Measurements from ENCODE around the gene ATP8B4. TPM values are rescaled to one million over a fixed set of nuclear protein-coding genes. Genes with fewer than 3 reads are reported as not detected.

The ATP8B4 gene
- total RNA-seq, 1 donor from 2014 or later: 1.1 TPM

DNA sequence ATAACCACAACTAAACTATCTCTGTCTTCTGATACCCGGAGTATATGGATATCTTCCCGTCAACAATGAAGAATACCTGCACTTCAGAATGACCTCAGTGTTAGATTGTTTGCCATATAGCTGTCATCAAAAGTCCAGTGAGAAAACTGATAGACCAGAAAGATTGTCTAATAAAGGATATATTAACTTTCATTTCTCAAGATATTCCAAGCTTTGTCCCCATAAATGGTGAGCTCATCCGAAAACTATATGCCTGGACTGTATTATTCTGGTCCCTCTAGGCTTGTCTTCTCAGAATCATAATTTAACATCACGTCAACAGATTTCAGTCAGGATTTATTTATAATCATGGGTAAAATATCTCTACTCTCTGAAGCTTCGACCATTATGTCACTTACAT lies 100.5 kb downstream of the ATP8B4 start:
- FAIRE-seq: no peak
- no peak for TF ChIP-seq CTCF (IDR thresholded peaks at IDR 0.05; ENCODE audit: insufficient read depth, low read length, severe bottlenecking)
- H3K36me3 ChIP-seq (ENCODE audit: control insufficient read depth, insufficient read depth, low read length): no peaks in the 10 kb centered on the region
- no peak for DNase-seq (ENCODE audit: low read depth)
- H3K4me3 ChIP-seq (ENCODE audit: low read depth, low read length): no peak overlapping the region
- H3K27me3 ChIP-seq (ENCODE audit: control insufficient read depth, insufficient read depth, low read length): no peaks in the 10 kb centered on the region

DNA sequence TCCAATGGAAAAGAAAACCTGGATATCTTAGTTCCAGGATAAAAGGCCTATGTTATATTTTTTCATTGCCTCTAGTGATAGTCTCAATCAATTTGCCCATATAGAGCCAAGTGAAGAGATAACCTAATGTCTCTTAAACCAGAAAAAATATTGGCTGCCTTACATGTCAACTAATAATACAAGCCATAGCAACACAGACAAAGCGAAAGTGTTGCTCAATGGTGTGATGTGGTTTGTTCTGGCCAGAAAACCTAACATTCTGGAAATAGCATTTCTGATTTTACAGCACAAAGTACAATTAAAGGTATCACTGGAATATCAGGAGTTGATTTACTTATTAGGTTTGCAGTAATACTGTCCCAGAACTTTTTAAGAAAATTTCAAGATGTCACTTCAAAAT lies 101.5 kb downstream of the ATP8B4 start:
- Histone ChIP-seq H3K4me3 (ENCODE audit: low read depth, low read length) (no peak overlapping the region), H3K36me3 (ENCODE audit: control insufficient read depth, insufficient read depth, low read length) (no peaks in the 10 kb centered on the region), H3K27me3 (ENCODE audit: control insufficient read depth, insufficient read depth, low read length) (no peaks in the 10 kb centered on the region)
- DNase-seq (ENCODE audit: low read depth) (no peak), FAIRE-seq (no peak)
- no peak for TF ChIP-seq CTCF (IDR thresholded peaks at IDR 0.05; ENCODE audit: insufficient read depth, low read length, severe bottlenecking)

DNA sequence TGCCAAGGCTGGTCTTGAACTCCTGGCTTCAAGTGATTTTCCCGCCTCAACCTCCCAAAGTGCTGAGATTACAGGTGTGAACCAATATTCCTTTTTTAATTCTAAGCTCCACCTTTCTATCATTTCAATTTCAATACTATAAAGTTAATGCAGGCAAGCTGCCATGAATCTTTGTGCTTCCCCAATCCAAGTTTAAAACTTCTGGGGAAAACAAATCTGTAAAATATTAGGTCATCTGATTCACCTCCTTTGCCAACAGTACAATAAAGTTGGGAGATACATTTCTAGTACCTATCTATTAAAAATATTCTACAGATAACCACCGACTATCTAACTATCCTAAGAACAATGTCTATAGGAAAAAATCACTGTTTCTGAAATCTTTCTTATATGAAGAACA lies 102.1 kb downstream of the ATP8B4 start:
- no peak for TF ChIP-seq CTCF (IDR thresholded peaks at IDR 0.05; ENCODE audit: insufficient read depth, low read length, severe bottlenecking)
- Histone ChIP-seq H3K4me3 (ENCODE audit: low read depth, low read length) (no peak overlapping the region), H3K27me3 (ENCODE audit: control insufficient read depth, insufficient read depth, low read length) (no peaks in the 10 kb centered on the region), H3K36me3 (ENCODE audit: control insufficient read depth, insufficient read depth, low read length) (no peaks in the 10 kb centered on the region)
- DNase-seq (ENCODE audit: low read depth) (no peak), FAIRE-seq (no peak)

GRCh38 chr15:50012790-50013189 lies 106.2 kb downstream of the ATP8B4 start:
- TF ChIP-seq CTCF (IDR thresholded peaks at IDR 0.05; ENCODE audit: insufficient read depth, low read length, severe bottlenecking): no peak
- no peak for FAIRE-seq
- no peaks in the 10 kb centered on the region for H3K27me3 ChIP-seq (ENCODE audit: control insufficient read depth, insufficient read depth, low read length)

GRCh38 chr15:50009634-50010033 lies 109.4 kb downstream of the ATP8B4 start:
- Histone ChIP-seq H3K4me3 (ENCODE audit: low read depth, low read length) (no peak overlapping the region), H3K27me3 (ENCODE audit: control insufficient read depth, insufficient read depth, low read length) (no peaks in the 10 kb centered on the region), H3K36me3 (ENCODE audit: control insufficient read depth, insufficient read depth, low read length) (no peaks in the 10 kb centered on the region)
- no peak for TF ChIP-seq CTCF (IDR thresholded peaks at IDR 0.05; ENCODE audit: insufficient read depth, low read length, severe bottlenecking)
- DNase-seq (ENCODE audit: low read depth) (no peak), FAIRE-seq (no peak)

More at GRCh38 chr15:50012790-50013189, 106.2 kb downstream of the ATP8B4 start:
- H3K36me3 ChIP-seq (ENCODE audit: control insufficient read depth, insufficient read depth, low read length): no peaks in the 10 kb centered on the region
- H3K4me3 ChIP-seq (ENCODE audit: low read depth, low read length): no peak overlapping the region
- no peak for DNase-seq (ENCODE audit: low read depth)

- Histone ChIP-seq H3K36me3 (ENCODE audit: control insufficient read depth, insufficient read depth, low read length) (no peaks in the 10 kb centered on the region), H3K27me3 (ENCODE audit: control insufficient read depth, insufficient read depth, low read length) (no peaks in the 10 kb centered on the region), H3K4me3 (ENCODE audit: low read depth, low read length) (no peak overlapping the region)
- peak; percentile 82 for TF ChIP-seq CTCF (IDR thresholded peaks at IDR 0.05; ENCODE audit: insufficient read depth, low read length, severe bottlenecking)
- FAIRE-seq: no peak
- DNase-seq (ENCODE audit: low read depth): peak; percentile 73
Observed at GRCh38 chr15:50003786-50004334, 115.2 kb downstream of the ATP8B4 start.
